Activated CD8-positive, alpha-beta T cell treated with anti-CD3 and anti-CD28 coated beads, Interleukin-2, amount 10 ng/mL, durations not matched to agents 7 days and 5 days (primary cell): ENCODE measurements around the gene CCDC106. TPM values are rescaled to one million over a fixed set of nuclear protein-coding genes. Genes with fewer than 3 reads are reported as not detected.

ENCODE experiments used
- ATAC-seq: fragments of 150-1000 bp; cut with Tn5 transposase; one replicate; pipeline ENCODE4 v1.10.0; 2021; ENCODE audit warnings: moderate library complexity
- CTCF ChIA-PET: fragments of 350-600 bp; sonication (Branson Sonifier 250); formaldehyde crosslinking; loops from one replicate; lab custom pipeline; 2021; ENCODE audit warnings: antibody characterized with exemption; lab: Charles Lee
- POLR2A ChIA-PET: fragments of 350-600 bp; sonication (Branson Sonifier 250); formaldehyde crosslinking; loops from one replicate; lab custom pipeline; 2021; ENCODE audit warnings: antibody characterized with exemption; lab: Charles Lee
- DNase-seq: peaks from one replicate; pipeline ENCODE4 v3.0.0-alpha.2; 2020
- H3K27ac Mint-ChIP-seq: one replicate; pipeline ENCODE4 v1.8.0; 2021; ENCODE audit warnings: mild to moderate bottlenecking, mixed read lengths
- H3K27me3 Mint-ChIP-seq: one replicate; pipeline ENCODE4 v1.8.0; 2021; ENCODE audit warnings: low read depth, mixed read lengths
- H3K36me3 Mint-ChIP-seq: one replicate; pipeline ENCODE4 v1.8.0; 2021; ENCODE audit warnings: low read depth, mixed read lengths
- H3K4me1 Mint-ChIP-seq: one replicate; pipeline ENCODE4 v1.8.0; 2021; ENCODE audit warnings: low read depth, mixed read lengths
- H3K4me3 Mint-ChIP-seq: one replicate; pipeline ENCODE4 v1.8.0; 2021; ENCODE audit warnings: mild to moderate bottlenecking, mixed read lengths
- H3K9me3 Mint-ChIP-seq: one replicate; pipeline ENCODE4 v1.8.0; 2022; ENCODE audit warnings: mixed read lengths; ENCODE audit not compliant: insufficient read depth
- total RNA-seq, 2 experiments: library from RNA; stranded (reverse); gene quantifications; one replicate each; pipeline ENCODE4 v1.2.3, GENCODE V29; 2021

CCDC106 gene
- total RNA-seq, 2 experiments from 2014 or later: 8.7 to 9.4 TPM

DNA sequence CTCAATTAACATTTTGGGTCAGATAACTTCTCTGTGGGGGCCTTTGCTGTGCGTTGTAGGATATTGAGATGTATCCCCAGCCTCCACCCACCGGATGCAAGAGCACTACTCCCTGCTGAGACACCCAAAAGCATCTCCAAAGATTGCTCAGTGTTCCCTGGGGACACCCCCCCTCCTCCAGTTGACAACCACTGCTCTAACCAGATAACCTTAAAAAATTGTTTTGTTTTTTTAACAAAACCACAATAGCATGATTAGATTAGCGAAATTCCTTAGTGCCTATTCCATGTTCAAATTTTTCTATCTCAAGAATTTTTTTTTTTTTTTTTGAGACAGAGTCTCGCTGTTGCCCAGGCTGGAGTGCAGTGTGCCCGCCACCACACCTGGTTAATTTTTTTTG lies 24.4 kb downstream of the CCDC106 start:
- Mint-ChIP-seq H3K27ac (no peak overlapping the region), H3K36me3 (peaks cover 59% of the 10 kb centered on the region), H3K4me1 (peaks cover 48% of the 10 kb centered on the region), H3K27me3 (no peaks in the 10 kb centered on the region), H3K4me3 (no peak overlapping the region), H3K9me3 (no peaks in the 10 kb centered on the region)
- ATAC-seq (no peak), DNase-seq (no peak)
- CTCF ChIA-PET: interaction anchor here (0.8 to 1.7 kb wide), 4 partner anchors 9 to 66 kb away, joined by 3 to 9 read pairs (median 4); no protein-coding TSS in a partner anchor
- POLR2A ChIA-PET: interaction anchor here (1.1 kb wide), 1 partner anchor 15 kb away, joined by 3 read pairs; no protein-coding TSS in a partner anchor

DNA sequence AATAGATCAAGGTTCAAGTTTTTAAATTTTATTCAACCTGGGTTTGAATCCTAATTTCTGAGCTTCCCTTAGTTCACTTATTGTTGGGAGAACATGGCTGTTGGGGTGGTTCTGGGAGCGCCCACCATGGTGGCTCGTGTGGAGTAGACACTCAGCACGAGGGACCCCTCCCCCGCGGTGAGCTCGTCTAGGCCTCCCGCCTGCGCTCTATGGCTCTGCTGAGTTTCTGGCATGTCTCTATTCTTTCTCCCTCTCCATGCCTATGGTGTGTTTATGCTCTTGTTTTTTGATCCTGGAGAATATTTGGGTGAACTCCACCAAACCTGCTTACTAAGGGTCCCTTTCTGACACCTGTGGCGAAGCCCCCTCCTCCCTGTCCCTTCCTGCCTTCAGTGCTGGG lies 25.5 kb downstream of the CCDC106 start:
- Mint-ChIP-seq H3K9me3 (no peaks in the 10 kb centered on the region), H3K4me1 (peaks cover 57% of the 10 kb centered on the region), H3K4me3 (peak overlapping the region; percentile 9), H3K27me3 (no peaks in the 10 kb centered on the region), H3K27ac (peak overlapping the region; percentile 69), H3K36me3 (peaks cover 63% of the 10 kb centered on the region)
- ChIA-PET CTCF (interaction anchor here (1.0 to 1.3 kb wide), 2 partner anchors 19 to 42 kb away, joined by 3 to 5 read pairs; partner anchors contain the start of gene U2AF2), POLR2A (interaction anchor here (0.8 kb wide), 1 partner anchor 20 kb away, joined by 3 read pairs; no protein-coding TSS in a partner anchor)
- no peak for DNase-seq
- ATAC-seq: no peak

GRCh38 chr19:55673889-55674288 lies 25.9 kb downstream of the CCDC106 start:
- H3K27ac Mint-ChIP-seq: peak overlapping the region; percentile 69
- POLR2A ChIA-PET: interaction anchor here (0.8 kb wide), 1 partner anchor 21 kb away, joined by 3 read pairs; no protein-coding TSS in a partner anchor
- H3K27me3 Mint-ChIP-seq: no peaks in the 10 kb centered on the region
- no peak for ATAC-seq
- DNase-seq: no peak
- no peaks in the 10 kb centered on the region for H3K9me3 Mint-ChIP-seq
- peaks cover 61% of the 10 kb centered on the region for H3K4me1 Mint-ChIP-seq
- peak overlapping the region; percentile 41 for H3K4me3 Mint-ChIP-seq
- CTCF ChIA-PET: interaction anchor here (1.0 to 1.3 kb wide), 2 partner anchors 19 to 42 kb away, joined by 3 to 5 read pairs; partner anchors contain the start of gene U2AF2
- peaks cover 67% of the 10 kb centered on the region for H3K36me3 Mint-ChIP-seq

DNA sequence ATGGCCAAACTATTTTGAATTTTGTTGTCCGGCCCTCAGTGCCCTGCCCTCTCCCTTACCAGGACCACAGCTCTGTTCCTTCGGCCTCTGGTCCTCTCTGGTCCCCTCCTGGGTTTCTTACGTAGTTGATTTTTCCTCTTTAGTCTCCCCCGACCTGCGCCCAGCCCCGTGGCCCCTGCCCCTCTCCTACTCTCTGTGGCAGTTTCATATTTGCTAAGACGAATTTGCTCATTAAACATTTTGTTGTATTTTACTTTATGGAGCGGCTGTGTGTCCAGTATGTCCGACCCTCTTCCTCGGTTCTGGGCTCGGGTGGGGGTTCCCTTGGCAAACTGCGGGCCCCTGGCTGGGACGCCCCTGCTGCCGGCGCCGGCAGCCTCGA lies 26.4 kb downstream of the CCDC106 start:
- Mint-ChIP-seq H3K27me3 (no peaks in the 10 kb centered on the region), H3K4me1 (peaks cover 64% of the 10 kb centered on the region), H3K27ac (peak overlapping the region; percentile 81), H3K36me3 (peaks cover 63% of the 10 kb centered on the region), H3K4me3 (peak overlapping the region; percentile 41), H3K9me3 (no peaks in the 10 kb centered on the region)
- no peak for ATAC-seq
- no peak for DNase-seq
- POLR2A ChIA-PET: interaction anchor here (0.9 kb wide), 1 partner anchor 20 kb away, joined by 3 read pairs; the partner anchor contains the start of gene U2AF2
- CTCF ChIA-PET: no interaction called here

DNA sequence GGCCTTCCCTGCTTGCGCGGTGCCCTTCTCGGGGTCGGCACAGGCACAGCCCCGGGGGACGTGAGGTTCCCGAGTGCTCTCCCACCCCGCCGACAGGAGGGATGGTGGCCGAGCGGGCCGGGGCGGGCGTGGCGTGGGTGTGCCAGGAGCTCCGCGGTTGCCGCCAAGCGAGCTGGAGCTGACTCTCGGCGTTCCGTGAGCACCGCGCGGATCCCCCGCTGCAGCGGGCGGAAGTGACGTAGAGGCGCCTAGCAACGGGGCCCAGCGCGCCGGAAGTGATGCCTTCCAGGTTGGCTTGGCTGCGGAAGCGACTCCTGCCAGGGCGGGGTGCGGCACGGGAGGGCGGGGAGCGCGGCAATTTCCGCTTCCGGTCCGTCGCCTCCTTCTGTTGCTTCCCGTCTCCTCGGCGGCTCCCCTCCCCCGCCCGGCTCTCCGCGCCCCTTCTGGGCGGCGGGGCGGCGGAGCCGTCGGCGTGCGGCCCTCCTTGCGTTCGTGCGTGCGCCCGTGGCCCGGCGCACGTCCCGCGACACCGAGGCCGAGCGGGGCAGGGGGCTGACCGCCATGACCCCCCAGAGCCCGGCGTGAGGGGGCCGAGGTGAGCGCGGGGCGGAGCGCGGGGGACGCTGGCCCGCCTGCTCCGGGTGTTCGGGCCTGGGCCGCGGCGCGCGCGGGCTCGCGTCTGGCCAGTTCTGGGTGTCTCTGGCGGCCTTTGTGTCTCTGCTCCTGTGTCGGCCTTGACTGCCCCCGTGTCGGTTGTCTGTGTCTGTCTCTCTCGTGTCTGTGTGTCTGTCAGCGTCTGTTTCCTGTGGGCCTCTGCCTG lies 27.0 kb downstream of the CCDC106 start, which contains the start of gene EPN1:
TSS of gene EPN1 (plus strand) at position 386 of the 820 bp plus-strand sequence. CDS start 3,402 bp downstream, outside the sequence.
- CTCF ChIA-PET: no interaction called here
- Mint-ChIP-seq H3K27ac (peak within 1 kb of the TSS; percentile 95), H3K36me3 (peaks cover 65% of the 10 kb centered on the region), H3K27me3 (no peaks in the 10 kb centered on the region), H3K9me3 (no peaks in the 10 kb centered on the region), H3K4me3 (peak within 1 kb of the TSS; percentile 96), H3K4me1 (peaks cover 70% of the 10 kb centered on the region)
- POLR2A ChIA-PET: interaction anchor here (0.9 kb wide), 1 partner anchor 20 kb away, joined by 3 read pairs; the partner anchor contains the start of gene U2AF2
- DNase-seq (peak; percentile 99), ATAC-seq (peak; percentile 92)

DNA sequence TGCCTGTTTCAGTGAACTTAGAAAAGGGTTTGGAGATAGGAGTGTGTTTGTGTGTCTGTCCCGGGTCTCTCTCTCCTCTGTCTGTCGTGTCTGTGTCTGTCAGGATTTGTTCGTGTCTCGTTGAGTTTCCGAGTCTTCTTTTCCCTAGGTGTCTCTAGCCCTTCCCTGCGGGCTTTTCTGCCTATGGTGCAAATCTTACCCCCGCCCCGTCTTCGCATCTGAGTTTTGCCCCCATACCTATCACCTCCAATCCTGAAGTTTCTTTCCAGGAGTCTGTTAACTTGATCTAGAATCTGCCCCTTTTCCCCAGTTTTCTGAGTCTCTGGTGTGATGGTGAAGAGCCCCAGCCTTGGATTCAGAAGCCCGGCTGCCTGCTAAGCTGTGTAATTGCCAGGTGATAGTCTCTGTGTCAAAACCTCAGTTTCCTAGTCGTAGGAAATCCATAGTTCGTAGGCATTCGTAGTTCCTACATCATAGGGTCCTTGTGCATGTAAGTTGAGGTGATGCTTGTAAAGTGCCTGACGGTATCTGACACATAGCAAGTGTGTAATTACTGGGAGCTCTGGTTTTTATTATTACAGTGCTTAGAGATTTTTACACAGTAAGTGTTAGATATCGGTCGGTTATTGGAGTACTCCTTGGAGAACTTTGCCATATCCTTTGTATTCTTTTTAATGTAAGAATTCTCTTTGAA lies 27.8 kb downstream of the CCDC106 start:
- H3K4me1 Mint-ChIP-seq: peaks cover 65% of the 10 kb centered on the region
- ChIA-PET CTCF (interaction anchor here (0.7 kb wide), 1 partner anchor 51 kb away, joined by 3 read pairs; the partner anchor contains the start of gene ZNF784), POLR2A (no interaction called here)
- H3K27me3 Mint-ChIP-seq: no peaks in the 10 kb centered on the region
- no peaks in the 10 kb centered on the region for H3K9me3 Mint-ChIP-seq
- ATAC-seq (no peak), DNase-seq (no peak)
- peak overlapping the region; percentile 95 for H3K27ac Mint-ChIP-seq
- peak overlapping the region; percentile 96 for H3K4me3 Mint-ChIP-seq
- H3K36me3 Mint-ChIP-seq: peaks cover 59% of the 10 kb centered on the region

- H3K27me3 Mint-ChIP-seq: no peaks in the 10 kb centered on the region
- ChIA-PET POLR2A (interaction anchor here (0.8 to 1.0 kb wide), 2 partner anchors 22 to 42 kb away, joined by 3 to 5 read pairs; partner anchors contain the start of gene U2AF2), CTCF (interaction anchor here (0.7 kb wide), 1 partner anchor 52 kb away, joined by 3 read pairs; the partner anchor contains the start of gene ZNF784)
- H3K36me3 Mint-ChIP-seq: peaks cover 54% of the 10 kb centered on the region
- DNase-seq (no peak), ATAC-seq (no peak)
- peak overlapping the region; percentile 96 for H3K4me3 Mint-ChIP-seq
- peaks cover 61% of the 10 kb centered on the region for H3K4me1 Mint-ChIP-seq
- H3K9me3 Mint-ChIP-seq: no peaks in the 10 kb centered on the region
- H3K27ac Mint-ChIP-seq: peak overlapping the region; percentile 71
Observed at GRCh38 chr19:55676383-55676782, 28.4 kb downstream of the CCDC106 start.

DNA sequence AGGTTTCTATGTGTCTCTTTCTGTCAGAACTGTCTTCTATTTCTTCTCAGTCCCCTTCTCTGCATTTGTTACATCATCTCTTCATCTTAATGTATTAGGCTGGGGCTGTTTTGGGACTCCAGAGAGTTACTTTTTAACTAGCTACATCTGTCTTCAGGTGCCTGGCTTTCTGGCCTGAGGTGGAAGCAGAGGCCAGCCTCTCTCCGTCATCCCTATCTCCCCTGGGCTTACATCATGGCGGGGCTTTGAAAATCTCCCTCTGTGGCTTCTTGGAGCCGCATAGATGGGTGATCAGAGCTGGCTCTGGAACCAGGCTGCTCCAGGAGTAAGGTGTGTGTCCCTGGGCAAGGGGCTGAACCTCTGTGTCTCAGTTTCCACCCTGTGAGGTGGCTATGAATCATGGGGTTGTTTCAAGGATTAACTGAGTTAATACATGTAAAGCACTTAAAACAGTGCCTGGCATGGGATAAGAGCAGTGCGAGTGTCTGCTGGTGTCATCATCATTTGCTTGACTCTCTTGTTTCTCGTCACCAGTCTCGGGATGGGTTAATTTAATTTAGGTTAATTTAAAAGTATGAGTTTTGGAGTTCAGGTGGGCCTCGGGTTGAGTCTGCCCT lies 29.0 kb downstream of the CCDC106 start:
- H3K4me1 Mint-ChIP-seq: peaks cover 58% of the 10 kb centered on the region
- H3K4me3 Mint-ChIP-seq: peak overlapping the region; percentile 96
- CTCF ChIA-PET: no interaction called here

DNA sequence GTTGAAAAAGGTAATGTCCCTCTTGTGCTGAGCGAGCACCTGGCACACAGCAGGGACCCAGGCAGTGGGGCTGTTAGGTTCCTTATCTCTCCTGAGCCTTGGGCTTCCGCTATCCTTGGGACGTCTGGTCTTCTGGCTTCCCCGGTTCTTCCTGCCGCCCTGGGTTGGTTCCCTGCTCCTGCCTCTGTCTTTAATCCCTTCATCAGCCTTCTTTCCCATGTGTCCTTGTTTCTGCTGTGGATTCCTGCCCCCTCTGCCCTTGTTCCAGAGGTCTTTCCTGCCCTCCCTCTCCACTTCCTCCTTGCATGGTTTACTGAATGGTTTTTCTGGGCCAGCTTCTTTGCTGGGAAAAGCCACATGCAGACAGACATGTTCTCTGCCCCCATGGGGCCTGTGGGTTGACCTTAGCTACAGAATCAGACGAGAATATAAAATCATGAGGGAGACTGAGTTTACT lies 29.6 kb downstream of the CCDC106 start:
- peaks cover 50% of the 10 kb centered on the region for H3K36me3 Mint-ChIP-seq
- ChIA-PET POLR2A (no interaction called here), CTCF (no interaction called here)
- H3K4me3 Mint-ChIP-seq: no peak overlapping the region
- H3K27me3 Mint-ChIP-seq: no peaks in the 10 kb centered on the region
- H3K4me1 Mint-ChIP-seq: peaks cover 54% of the 10 kb centered on the region
- DNase-seq (no peak), ATAC-seq (no peak)
- no peak overlapping the region for H3K27ac Mint-ChIP-seq
- H3K9me3 Mint-ChIP-seq: no peaks in the 10 kb centered on the region

More for the DNA sequence above, 29.0 kb downstream of the CCDC106 start:
- POLR2A ChIA-PET: interaction anchor here (0.8 to 1.0 kb wide), 2 partner anchors 22 to 42 kb away, joined by 3 to 5 read pairs; partner anchors contain the start of gene U2AF2
- H3K36me3 Mint-ChIP-seq: peaks cover 51% of the 10 kb centered on the region
- no peaks in the 10 kb centered on the region for H3K27me3 Mint-ChIP-seq
- no peak for ATAC-seq
- H3K27ac Mint-ChIP-seq: peak overlapping the region; percentile 71
- DNase-seq: no peak
- H3K9me3 Mint-ChIP-seq: no peaks in the 10 kb centered on the region

DNA sequence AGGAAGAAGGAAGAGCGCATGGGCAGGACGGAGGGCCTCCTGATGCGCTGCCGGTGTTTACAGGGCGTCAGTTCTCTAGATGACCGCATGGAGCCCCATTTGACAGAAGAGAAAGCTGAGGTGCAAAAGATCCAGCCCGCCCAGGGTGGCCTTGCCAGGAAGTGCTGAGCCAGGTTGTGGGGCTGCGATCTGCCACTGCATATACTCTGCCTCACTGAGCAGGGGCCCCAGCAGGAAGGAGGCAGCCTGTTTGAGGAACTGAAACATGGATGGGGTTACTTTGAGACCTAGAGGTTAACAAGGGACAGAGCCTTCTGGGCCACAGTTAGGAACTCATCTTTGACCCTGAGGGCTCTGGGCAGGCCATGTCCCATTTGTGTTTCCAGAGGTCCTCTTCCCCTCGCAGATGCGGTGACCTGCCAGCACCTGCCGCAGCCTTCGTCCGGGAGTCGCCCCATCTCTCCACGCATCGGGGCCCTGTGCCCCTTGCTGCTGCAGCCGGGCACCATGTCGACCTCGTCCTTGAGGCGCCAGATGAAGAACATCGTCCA lies 30.2 kb downstream of the CCDC106 start:
- Mint-ChIP-seq H3K4me1 (peaks cover 51% of the 10 kb centered on the region), H3K9me3 (no peaks in the 10 kb centered on the region), H3K36me3 (peaks cover 49% of the 10 kb centered on the region), H3K27me3 (no peaks in the 10 kb centered on the region), H3K27ac (no peak overlapping the region), H3K4me3 (no peak overlapping the region)
- ATAC-seq (no peak), DNase-seq (no peak)
- CTCF ChIA-PET: no interaction called here
- POLR2A ChIA-PET: no interaction called here
